ENCODE results near the gene UBE2I. TPM values are rescaled to one million over a fixed set of nuclear protein-coding genes. Genes with fewer than 3 reads are reported as not detected.
A peak's percentile ranks its signal among the peaks of the same experiment; 100 is the strongest.

UBE2I gene
- total RNA-seq, 1 experiment from 2014 or later: 78.2 TPM

DNA sequence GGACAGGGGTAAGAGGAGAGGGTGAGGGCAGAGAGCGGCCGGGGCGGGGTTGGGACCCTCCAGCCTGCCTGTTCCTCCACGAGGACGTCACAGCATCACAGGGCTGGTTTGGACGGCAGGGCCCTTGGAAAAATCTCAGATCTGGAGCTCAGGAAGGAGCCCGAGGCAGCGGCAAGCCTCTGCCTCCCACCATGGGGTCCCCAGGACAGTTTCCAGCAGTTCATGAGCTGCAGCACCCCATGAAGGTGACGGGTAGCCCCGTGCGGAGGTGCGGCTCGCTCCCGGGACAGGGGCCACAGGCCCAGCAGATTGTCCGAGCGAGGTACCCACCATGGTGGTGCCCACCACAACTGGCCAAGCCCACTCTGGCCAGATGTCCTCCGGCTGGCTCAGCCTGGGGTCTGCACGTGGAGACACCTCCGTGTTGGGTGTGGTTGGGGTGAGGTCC lies 32.3 kb upstream of the UBE2I start:
- no peak for DNase-seq (ENCODE audit: low read depth)

DNA sequence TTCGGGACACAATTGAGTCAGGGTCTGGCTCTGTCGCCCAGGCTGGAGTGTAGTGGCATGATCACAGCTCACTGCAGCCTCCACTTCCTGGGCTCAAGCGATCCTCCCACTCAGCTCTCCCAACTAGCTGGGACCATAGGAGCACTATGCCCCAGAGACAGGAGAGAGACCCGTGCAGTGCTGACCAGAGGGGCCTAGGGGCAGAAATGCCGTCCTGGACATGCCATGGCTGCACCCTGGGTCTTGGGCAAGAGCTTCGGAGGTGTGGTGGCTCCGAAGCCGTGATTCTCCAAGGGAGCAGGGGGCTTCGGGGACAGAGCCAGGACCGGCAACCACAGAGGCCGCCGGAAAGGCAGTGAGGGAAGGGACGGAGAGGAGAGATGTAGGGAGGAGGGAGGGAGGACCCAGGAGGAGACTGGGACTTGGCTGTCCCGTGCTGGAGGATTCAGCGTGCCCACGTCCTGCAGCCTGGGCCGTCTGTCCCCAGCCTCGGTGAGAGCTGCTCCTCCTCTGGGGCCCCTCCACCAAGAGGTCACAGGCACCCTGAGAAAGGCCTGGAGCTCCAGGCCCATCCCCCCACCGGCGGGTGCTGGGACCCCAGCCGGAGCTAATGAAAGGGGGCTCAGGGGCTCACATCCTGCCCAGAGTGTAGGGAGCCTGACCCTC lies 31.7 kb upstream of the UBE2I start:
- no peak for DNase-seq (ENCODE audit: low read depth)

DNA sequence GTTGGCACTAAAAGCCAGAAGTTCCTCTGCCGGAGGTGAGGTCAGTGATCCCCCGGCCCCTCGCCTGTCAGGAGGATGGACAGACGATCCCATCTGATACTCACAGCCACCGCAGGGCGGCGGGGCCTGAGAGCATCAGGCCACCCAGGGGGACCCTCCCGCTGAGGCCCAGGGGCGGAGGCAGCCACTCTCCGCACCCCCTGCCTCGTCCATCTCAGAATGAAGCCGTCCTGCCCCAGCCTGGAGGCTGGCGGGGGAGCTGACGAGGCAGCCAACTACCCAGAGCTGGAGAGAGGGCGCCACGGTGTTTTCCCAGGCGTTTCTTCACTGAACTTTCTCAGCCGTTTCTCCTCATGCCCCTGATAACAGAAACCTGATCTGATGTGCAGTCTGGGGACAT lies 31.0 kb upstream of the UBE2I start:
- no peak for DNase-seq (ENCODE audit: low read depth)

GRCh38 chr16:1279081-1279944 lies 30.1 kb upstream of the UBE2I start:
- DNase-seq (ENCODE audit: low read depth): no peak

GRCh38 chr16:1279945-1280589 lies 29.4 kb upstream of the UBE2I start:
- no peak for DNase-seq (ENCODE audit: low read depth)

DNA sequence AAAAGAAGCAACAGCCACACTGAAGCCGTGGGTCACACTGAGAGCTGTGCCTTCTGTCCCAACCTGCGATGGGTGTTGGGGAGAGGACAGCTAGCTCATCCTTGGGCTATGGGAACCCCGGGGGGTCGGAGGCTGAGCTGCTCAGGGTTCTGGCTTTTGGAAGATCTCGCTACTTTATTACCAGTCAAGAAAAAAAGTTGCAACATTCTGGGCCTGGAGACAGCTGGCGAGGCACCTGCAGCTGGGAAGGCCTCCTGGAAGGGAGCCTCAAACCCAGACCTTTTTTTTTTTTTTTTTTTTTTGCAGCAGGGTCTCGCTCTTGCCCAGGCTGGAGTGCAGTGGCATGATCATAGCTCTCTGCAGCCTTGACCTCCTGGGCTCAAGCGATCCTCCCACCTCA lies 28.7 kb upstream of the UBE2I start:
- DNase-seq (ENCODE audit: low read depth): no peak

- DNase-seq (ENCODE audit: low read depth): no peak
Observed at GRCh38 chr16:1281517-1281916, 27.9 kb upstream of the UBE2I start.

- no peak for DNase-seq (ENCODE audit: low read depth)
Observed at GRCh38 chr16:1282324-1282973, 27.0 kb upstream of the UBE2I start.

GRCh38 chr16:1283296-1283695 lies 26.1 kb upstream of the UBE2I start:
- DNase-seq (ENCODE audit: low read depth): no peak

GRCh38 chr16:1283996-1284616 lies 25.3 kb upstream of the UBE2I start:
- no peak for DNase-seq (ENCODE audit: low read depth)

GRCh38 chr16:1285669-1286512 lies 23.5 kb upstream of the UBE2I start:
- DNase-seq (ENCODE audit: low read depth): no peak

GRCh38 chr16:1286513-1287094 lies 22.8 kb upstream of the UBE2I start:
- no peak for DNase-seq (ENCODE audit: low read depth)

- no peak for DNase-seq (ENCODE audit: low read depth)
Observed at GRCh38 chr16:1287982-1288670, 21.3 kb upstream of the UBE2I start.

- no peak for DNase-seq (ENCODE audit: low read depth)
Observed at GRCh38 chr16:1288813-1289476, 20.5 kb upstream of the UBE2I start.

- DNase-seq (ENCODE audit: low read depth): no peak
Observed at GRCh38 chr16:1289477-1289866, 20.0 kb upstream of the UBE2I start.

- DNase-seq (ENCODE audit: low read depth): no peak
Observed at GRCh38 chr16:1290063-1290501, 19.4 kb upstream of the UBE2I start.

- no peak for DNase-seq (ENCODE audit: low read depth)
Observed at GRCh38 chr16:1290860-1291575, 18.4 kb upstream of the UBE2I start.

DNA sequence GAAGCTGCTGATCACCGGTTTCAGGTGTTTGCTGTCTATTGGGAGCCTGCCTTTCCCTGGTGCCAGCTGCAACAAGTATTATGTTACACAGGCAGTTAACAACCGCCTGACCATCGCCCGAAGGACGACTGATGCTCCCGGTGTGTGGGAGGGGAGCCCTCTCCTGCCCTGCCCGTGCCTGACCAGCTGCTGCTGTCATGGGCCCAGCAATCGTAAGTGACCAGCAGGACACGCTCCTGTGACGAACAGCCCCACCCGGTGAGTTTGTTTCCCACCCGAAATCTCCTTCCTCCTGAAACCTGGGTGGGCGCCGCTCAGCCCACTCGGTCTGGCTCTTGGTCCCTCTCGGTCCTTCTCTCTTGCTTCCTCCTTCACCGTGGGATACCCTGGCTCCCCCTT lies 17.9 kb upstream of the UBE2I start:
- peak; percentile 23 for DNase-seq (ENCODE audit: low read depth)
